HL-60 (cell line): ENCODE data around the gene GREB1.

Source experiments
- DNase-seq, 2 experiments: peaks; one replicate each; pipeline ENCODE4 v3.0.0-alpha.2; 2010 to 2020; ENCODE audit warnings: low read depth in 1 of 2, low spot score in 1 of 2
- H3K27ac ChIP-seq: fragments of 250-450 bp; sonication (Bioruptor Pico); replicated peaks from 2 replicates; pipeline ENCODE4 v1.5.1; 2020; ENCODE audit warnings: mild to moderate bottlenecking, moderate library complexity
- H3K27me3 ChIP-seq: fragments of 250-450 bp; sonication (Bioruptor Pico); 2 replicates; pipeline ENCODE4 v1.5.1; 2021; ENCODE audit warnings: mild to moderate bottlenecking, moderate library complexity; ENCODE audit not compliant: insufficient read depth, poor library complexity, severe bottlenecking
- H3K4me3 ChIP-seq: replicated peaks from 2 replicates; pipeline ENCODE4 v1.5.1; 2011; ENCODE audit warnings: mild to moderate bottlenecking, control low read depth, low read length; ENCODE audit not compliant: insufficient read depth
- GABPA ChIP-seq: IDR thresholded peaks from 2 replicates; pipeline ENCODE4 v1.6.1; 2012; ENCODE audit warnings: low read depth
- POLR2AphosphoS5 ChIP-seq: IDR thresholded peaks from 2 replicates; pipeline ENCODE4 v1.6.1; 2012; ENCODE audit warnings: low read depth
- SPI1 ChIP-seq: IDR thresholded peaks from 2 replicates; pipeline ENCODE4 v1.6.1; 2012; ENCODE audit warnings: low read depth, mild to moderate bottlenecking, borderline replicate concordance
- TF ChIP-seq, protein P1 (sequence below): IDR thresholded peaks from one replicate; pipeline ENCODE4 v1.5.1; 2011; ENCODE audit warnings: low read length, control low read depth, inconsistent platforms; ENCODE audit not compliant: insufficient read depth
- TF ChIP-seq, protein P2 (sequence below): IDR thresholded peaks from 2 replicates; pipeline ENCODE4 v1.6.1; 2012; ENCODE audit warnings: low read depth; ENCODE audit not compliant: insufficient replicate concordance

The GREB1 gene

DNA sequence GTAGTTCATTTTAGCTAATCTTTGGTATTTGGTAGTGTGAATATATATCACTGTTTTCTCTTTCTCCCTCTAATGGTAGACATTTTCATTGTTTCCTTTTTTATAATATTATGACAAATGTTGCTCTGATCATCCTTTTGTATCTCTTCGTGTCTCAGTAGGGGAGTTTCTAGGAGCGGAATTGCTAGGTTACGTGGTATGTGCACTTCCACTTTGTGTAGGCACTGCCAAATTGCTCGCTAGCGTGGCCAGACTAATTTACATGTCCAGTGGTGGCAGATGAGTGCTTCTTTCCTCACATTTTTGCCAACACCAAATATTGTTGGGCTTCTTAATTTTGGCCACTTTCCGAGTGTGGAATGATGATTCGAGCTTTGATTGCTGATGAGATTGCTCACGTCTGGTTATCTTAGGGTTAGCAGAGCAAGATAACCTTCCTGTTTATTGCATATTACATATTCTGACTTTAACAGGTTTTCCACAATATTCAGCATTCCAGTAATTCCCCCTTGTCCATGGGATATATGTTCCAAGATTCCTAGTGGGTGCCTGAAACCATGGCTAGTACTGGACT lies 30.4 kb upstream of the GREB1 start:
- TF ChIP-seq, protein P1, sequence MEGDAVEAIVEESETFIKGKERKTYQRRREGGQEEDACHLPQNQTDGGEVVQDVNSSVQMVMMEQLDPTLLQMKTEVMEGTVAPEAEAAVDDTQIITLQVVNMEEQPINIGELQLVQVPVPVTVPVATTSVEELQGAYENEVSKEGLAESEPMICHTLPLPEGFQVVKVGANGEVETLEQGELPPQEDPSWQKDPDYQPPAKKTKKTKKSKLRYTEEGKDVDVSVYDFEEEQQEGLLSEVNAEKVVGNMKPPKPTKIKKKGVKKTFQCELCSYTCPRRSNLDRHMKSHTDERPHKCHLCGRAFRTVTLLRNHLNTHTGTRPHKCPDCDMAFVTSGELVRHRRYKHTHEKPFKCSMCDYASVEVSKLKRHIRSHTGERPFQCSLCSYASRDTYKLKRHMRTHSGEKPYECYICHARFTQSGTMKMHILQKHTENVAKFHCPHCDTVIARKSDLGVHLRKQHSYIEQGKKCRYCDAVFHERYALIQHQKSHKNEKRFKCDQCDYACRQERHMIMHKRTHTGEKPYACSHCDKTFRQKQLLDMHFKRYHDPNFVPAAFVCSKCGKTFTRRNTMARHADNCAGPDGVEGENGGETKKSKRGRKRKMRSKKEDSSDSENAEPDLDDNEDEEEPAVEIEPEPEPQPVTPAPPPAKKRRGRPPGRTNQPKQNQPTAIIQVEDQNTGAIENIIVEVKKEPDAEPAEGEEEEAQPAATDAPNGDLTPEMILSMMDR, result no peak
- TF ChIP-seq, protein P2, sequence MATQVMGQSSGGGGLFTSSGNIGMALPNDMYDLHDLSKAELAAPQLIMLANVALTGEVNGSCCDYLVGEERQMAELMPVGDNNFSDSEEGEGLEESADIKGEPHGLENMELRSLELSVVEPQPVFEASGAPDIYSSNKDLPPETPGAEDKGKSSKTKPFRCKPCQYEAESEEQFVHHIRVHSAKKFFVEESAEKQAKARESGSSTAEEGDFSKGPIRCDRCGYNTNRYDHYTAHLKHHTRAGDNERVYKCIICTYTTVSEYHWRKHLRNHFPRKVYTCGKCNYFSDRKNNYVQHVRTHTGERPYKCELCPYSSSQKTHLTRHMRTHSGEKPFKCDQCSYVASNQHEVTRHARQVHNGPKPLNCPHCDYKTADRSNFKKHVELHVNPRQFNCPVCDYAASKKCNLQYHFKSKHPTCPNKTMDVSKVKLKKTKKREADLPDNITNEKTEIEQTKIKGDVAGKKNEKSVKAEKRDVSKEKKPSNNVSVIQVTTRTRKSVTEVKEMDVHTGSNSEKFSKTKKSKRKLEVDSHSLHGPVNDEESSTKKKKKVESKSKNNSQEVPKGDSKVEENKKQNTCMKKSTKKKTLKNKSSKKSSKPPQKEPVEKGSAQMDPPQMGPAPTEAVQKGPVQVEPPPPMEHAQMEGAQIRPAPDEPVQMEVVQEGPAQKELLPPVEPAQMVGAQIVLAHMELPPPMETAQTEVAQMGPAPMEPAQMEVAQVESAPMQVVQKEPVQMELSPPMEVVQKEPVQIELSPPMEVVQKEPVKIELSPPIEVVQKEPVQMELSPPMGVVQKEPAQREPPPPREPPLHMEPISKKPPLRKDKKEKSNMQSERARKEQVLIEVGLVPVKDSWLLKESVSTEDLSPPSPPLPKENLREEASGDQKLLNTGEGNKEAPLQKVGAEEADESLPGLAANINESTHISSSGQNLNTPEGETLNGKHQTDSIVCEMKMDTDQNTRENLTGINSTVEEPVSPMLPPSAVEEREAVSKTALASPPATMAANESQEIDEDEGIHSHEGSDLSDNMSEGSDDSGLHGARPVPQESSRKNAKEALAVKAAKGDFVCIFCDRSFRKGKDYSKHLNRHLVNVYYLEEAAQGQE, result no peak
- TF ChIP-seq SPI1, result no peak
- no peak for TF ChIP-seq GABPA
- TF ChIP-seq POLR2AphosphoS5, result no peak
- H3K27me3 ChIP-seq, result no peaks in the 10 kb centered on the region
- H3K4me3 ChIP-seq, result no peak overlapping the region
- no peak for DNase-seq
- no peak overlapping the region for H3K27ac ChIP-seq

DNA sequence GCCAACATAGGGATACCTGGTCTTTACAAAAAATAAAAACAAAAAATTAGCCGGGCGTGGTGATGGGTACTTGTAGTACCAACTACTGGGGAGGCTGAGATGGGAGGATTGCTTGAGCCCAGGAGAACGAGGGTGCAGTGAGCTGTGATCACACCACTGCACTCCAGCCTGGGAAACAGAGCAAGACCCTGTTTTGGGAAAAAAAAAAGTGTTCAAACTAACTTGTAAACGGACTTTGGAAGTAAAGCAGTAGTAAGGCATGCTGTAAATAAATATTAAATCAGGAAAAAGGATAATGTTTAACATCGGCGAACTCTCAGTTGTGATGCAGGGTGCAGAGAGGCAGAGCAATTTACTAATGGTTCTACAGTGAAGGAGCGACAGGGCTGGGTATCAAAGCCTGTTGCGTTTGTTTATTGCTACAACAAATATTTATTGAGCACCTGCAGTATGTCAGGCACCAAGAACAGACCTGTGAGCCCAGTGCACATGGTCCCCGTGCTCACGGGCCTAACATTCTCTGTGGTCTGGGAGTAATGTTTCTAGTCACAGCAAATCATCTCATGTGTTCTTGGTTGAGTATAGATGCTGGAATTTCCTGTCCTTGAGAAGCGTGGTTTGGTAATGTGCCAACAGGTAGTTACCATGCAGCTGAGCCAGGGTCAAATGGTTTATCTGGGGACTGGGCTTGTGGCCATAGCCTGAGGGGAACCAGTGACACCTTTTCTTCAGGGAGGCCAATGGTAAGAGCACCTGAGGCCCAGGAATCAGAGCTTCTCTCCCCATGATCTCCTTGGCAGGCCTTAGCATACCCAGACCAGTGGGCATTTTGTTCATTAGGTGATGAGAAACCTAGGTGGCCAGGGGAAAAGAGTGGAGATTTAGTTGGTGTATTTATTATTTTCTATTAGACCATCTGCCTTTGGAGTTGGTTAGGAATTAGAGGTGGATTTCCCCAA lies 27.9 kb upstream of the GREB1 start:
- Histone ChIP-seq H3K27ac (no peak overlapping the region), H3K4me3 (no peak overlapping the region), H3K27me3 (no peaks in the 10 kb centered on the region)
- TF ChIP-seq, protein P2, result no peak
- TF ChIP-seq SPI1, result no peak
- TF ChIP-seq GABPA, result no peak
- no peak for TF ChIP-seq POLR2AphosphoS5
- TF ChIP-seq, protein P1, result no peak
- DNase-seq, result no peak

DNA sequence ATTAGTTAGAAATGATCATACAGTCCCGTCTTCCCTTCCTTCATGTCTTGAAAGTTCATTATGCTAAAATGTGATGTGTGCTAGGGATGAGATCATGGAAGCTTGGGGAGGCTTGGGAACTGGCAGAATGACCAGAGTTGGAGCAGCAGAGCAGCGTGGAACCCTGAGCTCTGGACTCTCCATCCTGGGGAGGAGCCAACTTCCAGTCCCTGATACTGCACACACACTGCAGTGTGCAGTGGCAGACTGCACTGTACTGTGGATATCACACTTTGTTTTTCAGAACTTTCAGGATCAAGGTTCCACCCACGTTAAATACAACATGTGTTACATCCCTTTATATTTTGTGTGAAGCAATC lies 27.3 kb upstream of the GREB1 start:
- H3K27me3 ChIP-seq, result no peaks in the 10 kb centered on the region
- no peak for DNase-seq
- no peak overlapping the region for H3K27ac ChIP-seq
- TF ChIP-seq GABPA, result no peak
- TF ChIP-seq, protein P1, result no peak
- no peak for TF ChIP-seq POLR2AphosphoS5
- TF ChIP-seq, protein P2, result no peak
- TF ChIP-seq SPI1, result no peak
- no peak overlapping the region for H3K4me3 ChIP-seq
